Activated CD4-positive, alpha-beta memory T cell treated with anti-CD3 and anti-CD28 coated beads, Interleukin-2, amount 10 ng/mL, durations not matched to agents 7 days and 5 days (primary cell): ENCODE data around the gene TXLNA. TPM values are rescaled to one million over a fixed set of nuclear protein-coding genes. Genes with fewer than 3 reads are reported as not detected.
"Not testable (repeated sequence)": the region's sequence is repeated elsewhere in the genome, so short reads cannot be mapped to it uniquely, and the experiment has no call there.

Experiments used
- CTCF ChIA-PET: fragments of 350-600 bp; sonication (Branson Sonifier 250); formaldehyde crosslinking; loops from one replicate; lab custom pipeline; 2021; ENCODE audit warnings: antibody characterized with exemption, inconsistent platforms; lab: Charles Lee
- POLR2A ChIA-PET: fragments of 350-600 bp; sonication (Branson Sonifier 250); formaldehyde crosslinking; loops from one replicate; lab custom pipeline; 2021; ENCODE audit warnings: antibody characterized with exemption; lab: Charles Lee
- DNase-seq: peaks from one replicate; pipeline ENCODE4 v3.0.0-alpha.2; 2020
- H3K27ac Mint-ChIP-seq: one replicate; pipeline ENCODE4 v1.8.0; 2021; ENCODE audit warnings: mild to moderate bottlenecking, mixed read lengths
- H3K27me3 Mint-ChIP-seq: one replicate; pipeline ENCODE4 v1.8.0; 2021; ENCODE audit warnings: mixed read lengths
- H3K36me3 Mint-ChIP-seq: one replicate; pipeline ENCODE4 v1.8.0; 2021; ENCODE audit warnings: low read depth, mixed read lengths
- H3K4me1 Mint-ChIP-seq: one replicate; pipeline ENCODE4 v1.8.0; 2021; ENCODE audit warnings: mixed read lengths
- H3K4me3 Mint-ChIP-seq: one replicate; pipeline ENCODE4 v1.8.0; 2021; ENCODE audit warnings: mild to moderate bottlenecking, mixed read lengths
- H3K9me3 Mint-ChIP-seq: one replicate; pipeline ENCODE4 v1.8.0; 2021; ENCODE audit warnings: mixed read lengths
- total RNA-seq, 2 experiments: library from RNA; stranded (reverse); gene quantifications; one replicate each; pipeline ENCODE4 v1.2.3, GENCODE V29; 2021

Gene TXLNA
- total RNA-seq, 2 experiments from 2014 or later = 79.8 to 81.2 TPM

DNA sequence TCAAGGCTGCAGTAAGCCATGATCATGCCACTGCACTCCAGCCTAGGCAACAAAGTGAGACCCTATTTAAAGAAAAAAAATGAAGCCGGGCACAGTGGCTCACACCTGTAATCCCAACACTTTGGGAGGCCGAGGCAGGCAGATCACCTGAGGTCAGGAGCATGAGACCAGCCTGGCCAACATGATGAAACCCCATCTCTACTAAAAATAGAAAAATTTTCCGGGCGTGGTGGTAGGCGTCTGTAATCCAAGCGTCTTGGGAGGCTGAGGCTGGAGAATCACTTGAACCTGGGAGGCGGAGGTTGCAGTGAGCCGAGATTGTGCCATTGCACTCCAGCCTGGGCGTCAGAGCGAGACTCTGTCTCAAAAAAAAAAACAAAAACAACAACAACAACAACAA lies 13.8 kb upstream of the TXLNA start:
- DNase-seq, H3K9me3 Mint-ChIP-seq, H3K27me3 Mint-ChIP-seq, H3K4me3 Mint-ChIP-seq, H3K4me1 Mint-ChIP-seq, CTCF ChIA-PET, H3K27ac Mint-ChIP-seq, POLR2A ChIA-PET: not testable (repeated sequence)
- H3K36me3 Mint-ChIP-seq = peaks cover 51% of the 10 kb centered on the region

DNA sequence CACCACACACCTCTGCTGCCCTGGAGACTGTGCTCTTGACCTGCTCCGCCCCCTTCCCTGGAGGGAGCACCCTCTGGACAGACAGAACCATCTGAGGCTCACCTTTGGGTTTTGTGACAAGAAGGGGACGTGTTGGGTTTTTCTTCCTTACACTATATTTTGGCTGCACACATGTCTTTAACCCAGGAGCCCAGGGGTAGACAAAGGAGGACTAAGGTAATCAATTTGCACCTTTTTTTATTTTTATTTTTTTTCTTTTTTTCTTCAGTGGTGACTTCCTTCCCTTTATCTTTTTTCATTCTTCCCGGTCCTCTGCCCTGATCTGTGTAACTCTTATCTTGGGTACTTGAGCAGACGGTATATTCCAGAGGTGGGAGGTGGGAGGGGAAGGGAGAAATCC lies 8.5 kb upstream of the TXLNA start:
- Mint-ChIP-seq H3K4me1 (peaks cover 12% of the 10 kb centered on the region), H3K27me3 (no peaks in the 10 kb centered on the region), H3K9me3 (no peaks in the 10 kb centered on the region), H3K4me3 (no peak overlapping the region), H3K36me3 (peaks cover 57% of the 10 kb centered on the region), H3K27ac (no peak overlapping the region)
- POLR2A ChIA-PET = no interaction called here
- CTCF ChIA-PET = no interaction called here
- no peak for DNase-seq

DNA sequence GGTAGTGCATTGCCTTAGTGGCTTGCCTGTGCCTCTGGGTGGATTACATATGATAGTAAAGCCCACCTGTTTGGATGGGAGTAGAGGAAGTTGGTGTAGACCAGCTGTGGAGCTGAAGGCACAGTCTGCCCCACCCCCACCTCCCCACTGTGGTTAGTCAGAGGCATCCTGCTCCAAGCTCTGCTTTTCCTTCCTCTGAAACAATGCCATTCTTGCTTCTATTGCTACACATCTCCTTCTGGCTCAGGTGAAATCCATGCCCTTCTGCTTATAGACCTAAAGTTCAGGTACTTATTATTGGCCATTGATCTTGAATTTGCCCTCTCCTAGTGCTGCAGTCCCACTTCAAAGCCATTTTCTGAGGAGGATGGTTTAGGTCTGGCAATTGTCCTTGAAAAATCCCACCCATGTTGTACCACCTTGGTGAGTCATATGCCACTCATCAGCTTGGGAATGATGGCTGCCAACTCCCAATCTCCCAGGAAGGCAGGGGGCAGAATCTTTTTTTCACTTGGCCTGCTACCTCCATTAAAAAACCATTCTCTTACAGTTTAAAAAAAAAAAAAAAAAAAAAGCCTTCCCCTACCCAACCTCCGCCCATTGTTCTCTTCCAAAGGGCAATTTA lies 6.7 kb upstream of the TXLNA start:
- no peaks in the 10 kb centered on the region for H3K9me3 Mint-ChIP-seq
- POLR2A ChIA-PET = no interaction called here
- DNase-seq = no peak
- H3K27ac Mint-ChIP-seq = peak overlapping the region; percentile 14
- H3K36me3 Mint-ChIP-seq = peaks cover 48% of the 10 kb centered on the region
- CTCF ChIA-PET = interaction anchor here (0.6 to 1.3 kb wide), 4 partner anchors 64 to 899 kb away, joined by 3 read pairs; partner anchors contain the start of gene FAM167B
- H3K27me3 Mint-ChIP-seq = no peaks in the 10 kb centered on the region
- H3K4me1 Mint-ChIP-seq = peaks cover 12% of the 10 kb centered on the region
- H3K4me3 Mint-ChIP-seq = no peak overlapping the region

- Mint-ChIP-seq H3K4me1 (peaks cover 33% of the 10 kb centered on the region), H3K4me3 (peak overlapping the region; percentile 88), H3K36me3 (peaks cover 39% of the 10 kb centered on the region), H3K9me3 (no peaks in the 10 kb centered on the region), H3K27ac (peak overlapping the region; percentile 96), H3K27me3 (no peaks in the 10 kb centered on the region)
- POLR2A ChIA-PET = interaction anchor here (0.7 to 8.1 kb wide), 16 partner anchors 19 to 165 kb away, joined by 3 to 109 read pairs (median 8); partner anchors contain the start of genes CCDC28B, HDAC1, IQCC and KHDRBS1
- DNase-seq = no peak
- CTCF ChIA-PET = interaction anchor here (0.7 to 3.5 kb wide), 4 partner anchors 38 to 112 kb away, joined by 3 to 15 read pairs (median 12); partner anchors contain the start of gene KPNA6
Observed at GRCh38 chr1:32178380-32179192, 889 bp upstream of the TXLNA start.

DNA sequence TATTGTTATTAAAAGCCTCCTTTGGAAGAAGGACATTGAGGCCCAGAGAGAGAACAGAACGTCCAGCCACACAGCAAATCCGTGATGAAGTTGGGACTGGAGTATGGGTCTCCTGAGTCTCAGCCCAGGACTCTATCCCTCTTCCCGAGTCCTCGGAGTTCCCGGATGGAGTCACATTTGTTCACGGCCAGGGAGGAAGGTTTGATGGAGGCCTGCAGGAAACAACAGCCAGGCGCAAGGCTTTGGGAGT lies 357 bp upstream of the TXLNA start:
- ChIA-PET POLR2A (interaction anchor here (0.7 to 8.1 kb wide), 19 partner anchors 9 to 165 kb away, joined by 3 to 109 read pairs (median 7); partner anchors contain the start of genes CCDC28B, HDAC1, IQCC and KHDRBS1), CTCF (interaction anchor here (0.7 to 3.5 kb wide), 8 partner anchors 37 to 222 kb away, joined by 3 to 15 read pairs (median 4); partner anchors contain the start of gene KPNA6)
- Mint-ChIP-seq H3K9me3 (no peaks in the 10 kb centered on the region), H3K27me3 (no peaks in the 10 kb centered on the region), H3K36me3 (peaks cover 43% of the 10 kb centered on the region), H3K4me3 (peak overlapping the region; percentile 88), H3K27ac (peak overlapping the region; percentile 96), H3K4me1 (peaks cover 39% of the 10 kb centered on the region)
- DNase-seq = no peak

DNA sequence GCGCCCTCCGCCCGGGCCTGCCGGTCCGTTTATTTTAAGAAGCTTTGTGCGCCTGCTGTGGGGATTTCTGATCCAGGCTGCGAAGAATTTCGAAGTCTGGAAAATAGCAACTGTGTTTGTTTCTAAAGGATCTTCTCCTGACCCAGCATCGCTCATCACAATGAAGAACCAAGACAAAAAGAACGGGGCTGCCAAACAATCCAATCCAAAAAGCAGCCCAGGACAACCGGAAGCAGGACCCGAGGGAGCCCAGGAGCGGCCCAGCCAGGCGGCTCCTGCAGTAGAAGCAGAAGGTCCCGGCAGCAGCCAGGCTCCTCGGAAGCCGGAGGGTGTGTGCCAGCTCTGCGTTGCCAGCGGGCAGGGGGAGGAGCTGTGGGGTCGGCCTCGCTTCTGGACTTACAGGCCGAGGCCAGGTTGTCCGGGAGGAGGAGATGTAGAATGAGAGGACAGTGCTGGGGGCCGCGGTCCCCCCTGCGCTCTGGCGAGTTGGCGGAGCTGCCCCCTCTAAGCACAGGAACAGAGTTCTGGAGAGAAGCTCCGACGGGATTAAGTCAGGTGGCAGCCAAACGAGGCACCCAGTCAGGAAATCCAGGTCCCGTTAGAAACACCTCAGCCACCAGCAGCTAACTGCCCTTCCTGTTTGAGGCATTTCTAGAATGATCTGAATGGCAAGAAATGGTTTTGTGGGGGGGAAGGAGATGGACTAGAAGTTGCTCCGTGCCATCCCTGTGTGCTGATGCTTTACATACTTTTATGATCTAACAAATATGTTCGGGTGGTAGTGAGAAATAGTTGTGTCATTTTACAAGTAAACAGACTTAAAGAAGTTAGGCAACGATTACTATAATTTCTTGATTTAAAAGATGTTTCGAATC lies 948 bp downstream of the TXLNA start:
- Mint-ChIP-seq H3K36me3 (peaks cover 50% of the 10 kb centered on the region), H3K27ac (peak overlapping the region; percentile 88), H3K4me1 (peaks cover 49% of the 10 kb centered on the region), H3K4me3 (peak overlapping the region; percentile 88), H3K9me3 (no peaks in the 10 kb centered on the region), H3K27me3 (no peaks in the 10 kb centered on the region)
- ChIA-PET POLR2A (interaction anchor here (0.6 to 8.1 kb wide), 18 partner anchors 12 to 638 kb away, joined by 3 to 109 read pairs (median 6); partner anchors contain the start of genes BSDC1, CCDC28B, HDAC1 and IQCC), CTCF (interaction anchor here (1.0 to 3.5 kb wide), 9 partner anchors 26 to 221 kb away, joined by 3 to 15 read pairs (median 4); partner anchors contain the start of genes IQCC and KPNA6)
- peak; percentile 51 for DNase-seq

GRCh38 chr1:32181065-32181464 lies 1.6 kb downstream of the TXLNA start:
- POLR2A ChIA-PET = interaction anchor here (1.0 to 8.1 kb wide), 12 partner anchors 16 to 637 kb away, joined by 3 to 109 read pairs (median 10); partner anchors contain the start of genes CCDC28B, IQCC, KPNA6 and LCK
- Mint-ChIP-seq H3K36me3 (peaks cover 52% of the 10 kb centered on the region), H3K27me3 (no peaks in the 10 kb centered on the region), H3K27ac (peak overlapping the region; percentile 88), H3K9me3 (no peaks in the 10 kb centered on the region), H3K4me1 (peaks cover 54% of the 10 kb centered on the region), H3K4me3 (peak overlapping the region; percentile 88)
- no peak for DNase-seq
- CTCF ChIA-PET = interaction anchor here (1.3 to 3.5 kb wide), 4 partner anchors 35 to 73 kb away, joined by 6 to 15 read pairs (median 12); partner anchors contain the start of gene KPNA6

DNA sequence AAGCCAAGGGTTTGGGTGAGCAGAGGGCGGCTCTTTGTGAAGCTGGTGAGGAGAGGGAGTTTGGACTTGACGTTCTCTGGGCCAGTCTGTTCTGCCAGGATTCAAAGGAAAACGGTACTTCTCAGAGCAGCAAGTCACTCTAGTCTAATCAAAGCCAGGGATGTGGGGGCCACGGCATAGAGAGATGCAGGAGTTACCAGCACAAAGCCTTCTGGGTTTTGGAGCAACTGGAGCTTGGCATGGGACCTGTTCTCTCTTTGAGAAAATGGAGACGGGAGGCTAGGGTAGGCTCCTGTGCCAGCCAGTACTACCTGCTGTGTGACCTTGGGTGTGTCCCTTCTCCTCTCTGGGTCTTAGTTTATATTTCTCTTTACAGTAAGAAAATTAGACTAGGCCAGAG lies 2.1 kb downstream of the TXLNA start:
- ChIA-PET CTCF (interaction anchor here (0.8 to 3.5 kb wide), 3 partner anchors 67 to 73 kb away, joined by 3 to 15 read pairs (median 9); partner anchors contain the start of gene KPNA6), POLR2A (interaction anchor here (1.1 to 8.1 kb wide), 7 partner anchors 16 to 171 kb away, joined by 3 to 109 read pairs (median 19); partner anchors contain the start of genes CCDC28B, KPNA6, LCK and TMEM39B)
- DNase-seq = no peak
- peak overlapping the region; percentile 88 for H3K27ac Mint-ChIP-seq
- H3K27me3 Mint-ChIP-seq = no peaks in the 10 kb centered on the region
- no peaks in the 10 kb centered on the region for H3K9me3 Mint-ChIP-seq
- H3K4me1 Mint-ChIP-seq = peaks cover 59% of the 10 kb centered on the region
- peak overlapping the region; percentile 88 for H3K4me3 Mint-ChIP-seq
- H3K36me3 Mint-ChIP-seq = peaks cover 57% of the 10 kb centered on the region

- Mint-ChIP-seq H3K27me3 (no peaks in the 10 kb centered on the region), H3K4me1 (peaks cover 61% of the 10 kb centered on the region), H3K27ac (peak overlapping the region; percentile 88), H3K9me3 (no peaks in the 10 kb centered on the region), H3K4me3 (peak overlapping the region; percentile 88), H3K36me3 (peaks cover 62% of the 10 kb centered on the region)
- CTCF ChIA-PET = interaction anchor here (0.8 to 3.5 kb wide), 2 partner anchors 66 to 74 kb away, joined by 3 to 15 read pairs; partner anchors contain the start of gene KPNA6
- POLR2A ChIA-PET = interaction anchor here (1.1 to 8.1 kb wide), 4 partner anchors 15 to 109 kb away, joined by 3 to 109 read pairs (median 15); partner anchors contain the start of genes CCDC28B and LCK
- DNase-seq = no peak
Observed at GRCh38 chr1:32182060-32182459, 2.6 kb downstream of the TXLNA start.

GRCh38 chr1:32184650-32185049 lies 5.2 kb downstream of the TXLNA start:
- Mint-ChIP-seq H3K4me3 (no peak overlapping the region), H3K4me1 (peaks cover 58% of the 10 kb centered on the region), H3K27me3 (no peaks in the 10 kb centered on the region), H3K27ac (no peak overlapping the region), H3K9me3 (no peaks in the 10 kb centered on the region), H3K36me3 (peaks cover 83% of the 10 kb centered on the region)
- DNase-seq = no peak
- CTCF ChIA-PET = interaction anchor here (0.5 kb wide), 1 partner anchor 112 kb away, joined by 3 read pairs; the partner anchor contains the start of gene TMEM39B
- POLR2A ChIA-PET = interaction anchor here (1.5 to 8.1 kb wide), 2 partner anchors 13 to 171 kb away, joined by 3 to 109 read pairs; partner anchors contain the start of genes CCDC28B and KHDRBS1

DNA sequence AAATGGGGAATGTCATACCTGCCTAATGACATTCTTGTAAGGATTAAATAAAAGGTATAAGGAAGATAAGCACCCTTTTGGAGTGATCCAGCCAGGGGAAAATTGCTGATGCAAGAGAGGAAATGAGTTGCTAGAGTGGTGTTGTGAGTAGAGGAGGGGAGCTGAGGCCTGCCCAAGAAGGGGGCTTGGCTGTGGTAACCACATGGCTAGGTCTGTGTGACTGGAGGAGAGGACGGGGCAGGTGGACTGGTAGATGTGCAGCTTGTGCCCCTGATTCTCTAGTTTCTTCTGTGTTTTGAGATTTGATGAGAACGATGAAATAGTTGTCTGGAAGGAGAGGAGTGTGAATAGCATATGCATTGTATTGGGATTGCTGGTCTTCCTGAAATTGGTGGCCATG lies 6.6 kb downstream of the TXLNA start:
- DNase-seq = no peak
- no peaks in the 10 kb centered on the region for H3K9me3 Mint-ChIP-seq
- POLR2A ChIA-PET = interaction anchor here (0.7 kb wide), 1 partner anchor 9 kb away, joined by 6 read pairs; no protein-coding TSS in a partner anchor
- no peaks in the 10 kb centered on the region for H3K27me3 Mint-ChIP-seq
- peak overlapping the region; percentile 86 for H3K27ac Mint-ChIP-seq
- H3K36me3 Mint-ChIP-seq = peaks cover 84% of the 10 kb centered on the region
- peaks cover 52% of the 10 kb centered on the region for H3K4me1 Mint-ChIP-seq
- H3K4me3 Mint-ChIP-seq = peak overlapping the region; percentile 38
- CTCF ChIA-PET = interaction anchor here (0.6 kb wide), 1 partner anchor 33 kb away, joined by 3 read pairs; no protein-coding TSS in a partner anchor
